ENCODE measurements around the gene SHBG. TPM values are rescaled to one million over a fixed set of nuclear protein-coding genes. Genes with fewer than 3 reads are reported as not detected.
A peak's percentile ranks its signal among the peaks of the same experiment; 100 is the strongest.

SHBG gene
- total RNA-seq, 1 experiment from 2014 or later, result 1.2 TPM

GRCh38 chr17:7627250-7628121 lies 2.4 kb upstream of the SHBG start, which contains the start of gene SAT2:
Gene SAT2, minus strand, starts transcription at chr17:7627821. Its CDS starts 186 bp downstream, at chr17:7627635.
- CTCF ChIA-PET, result interaction anchor here (0.6 to 2.0 kb wide), 6 partner anchors 13 to 90 kb away, joined by 3 to 9 read pairs (median 4); partner anchors contain the start of genes FXR2, MPDU1, TP53 and WRAP53
- no peaks in the 10 kb centered on the region for H3K9me3 Mint-ChIP-seq (ENCODE audit: unreplicated experiment)
- no TSS peak for BruUV-seq (replicated peaks)

GRCh38 chr17:7631398-7632380 lies 1.8 kb downstream of the SHBG start:
- no peak for DNase-seq
- no peaks in the 10 kb centered on the region for H3K9me3 Mint-ChIP-seq (ENCODE audit: unreplicated experiment)
- BruUV-seq (replicated peaks), result no TSS peak
- no peaks in the 10 kb centered on the region for H3K27me3 Mint-ChIP-seq (ENCODE audit: insufficient read depth, unreplicated experiment)
- ChIA-PET POLR2A (interaction anchor here (0.6 kb wide), 1 partner anchor 20 kb away, joined by 10 read pairs; no protein-coding TSS in a partner anchor), CTCF (interaction anchor here (0.6 to 1.5 kb wide), 4 partner anchors 17 to 56 kb away, joined by 3 to 9 read pairs (median 4); partner anchors contain the start of genes FXR2, TP53 and WRAP53)
- no peaks in the 10 kb centered on the region for H3K36me3 Mint-ChIP-seq (ENCODE audit: insufficient read depth, unreplicated experiment)
- no peaks in the 10 kb centered on the region for H3K4me1 Mint-ChIP-seq (ENCODE audit: low read depth, unreplicated experiment)
- Histone ChIP-seq H3K9me3 (no peaks in the 10 kb centered on the region), H3K4me3 (ENCODE audit: low read depth, low read length) (no peak overlapping the region), H3K36me3 (ENCODE audit: control insufficient read depth, insufficient read depth, low read length) (no peaks in the 10 kb centered on the region), H3K4me1 (peaks cover 3% of the 10 kb centered on the region; the same call in 1 of the 2 replicates), H3K27me3 (replicated peaks; ENCODE audit: control insufficient read depth, insufficient read depth, low read length) (no peaks in the 10 kb centered on the region)
- intact Hi-C loops (cut with micrococcal nuclease; ENCODE audit: unreplicated experiment), result no loop called here
- H3K27ac Mint-ChIP-seq (ENCODE audit: unreplicated experiment), result no peak overlapping the region
- TF ChIP-seq CTCF (IDR thresholded peaks at IDR 0.05; ENCODE audit: insufficient read depth in 1 of 2, low read depth in 1 of 2, low read length in 1 of 2, severe bottlenecking in 1 of 2, unreplicated experiment in 1 of 2), result no peak
- no peak overlapping the region for H3K4me3 Mint-ChIP-seq (ENCODE audit: unreplicated experiment)

More at GRCh38 chr17:7627250-7628121, 2.4 kb upstream of the SHBG start, which contains the start of gene SAT2:
- TF ChIP-seq CTCF (IDR thresholded peaks at IDR 0.05; ENCODE audit: insufficient read depth in 1 of 2, low read depth in 1 of 2, low read length in 1 of 2, severe bottlenecking in 1 of 2, unreplicated experiment in 1 of 2), result no peak
- DNase-seq, result peak; percentile 82 to 88
- Mint-ChIP-seq H3K36me3 (ENCODE audit: insufficient read depth, unreplicated experiment) (no peaks in the 10 kb centered on the region), H3K27ac (ENCODE audit: unreplicated experiment) (no peak within 1 kb of the TSS), H3K27me3 (ENCODE audit: insufficient read depth, unreplicated experiment) (no peaks in the 10 kb centered on the region), H3K4me3 (ENCODE audit: unreplicated experiment) (peak within 1 kb of the TSS; percentile 77), H3K4me1 (ENCODE audit: low read depth, unreplicated experiment) (no peaks in the 10 kb centered on the region)
- no peaks in the 10 kb centered on the region for H3K9me3 ChIP-seq
- intact Hi-C loops (cut with micrococcal nuclease; ENCODE audit: unreplicated experiment), result no loop called here
- POLR2A ChIA-PET, result interaction anchor here (0.6 to 1.4 kb wide), 5 partner anchors 12 to 60 kb away, joined by 3 to 12 read pairs (median 6); partner anchors contain the start of genes FXR2 and TP53
- H3K27me3 ChIP-seq (replicated peaks; ENCODE audit: control insufficient read depth, insufficient read depth, low read length), result no peaks in the 10 kb centered on the region
- H3K36me3 ChIP-seq (ENCODE audit: control insufficient read depth, insufficient read depth, low read length), result no peaks in the 10 kb centered on the region
- H3K4me1 ChIP-seq, result peaks cover 3% of the 10 kb centered on the region; the same call in 1 of the 2 replicates
- peak within 1 kb of the TSS; percentile 52 for H3K4me3 ChIP-seq (ENCODE audit: low read depth, low read length)

Measured in Caco-2 (cell line).